Upper lobe of right lung (tissue), 1 donor: ENCODE measurements around the gene WDR86. TPM values are rescaled to one million over a fixed set of nuclear protein-coding genes. Genes with fewer than 3 reads are reported as not detected.
A peak's percentile ranks its signal among the peaks of the same experiment; 100 is the strongest.

Experiments used
- ATAC-seq: fragments of 200-7000 bp; cut with Tn5 transposase; one replicate; pipeline ENCODE4 v1.9.1; 2020; ENCODE audit warnings: mild to moderate bottlenecking, moderate library complexity
- DNase-seq: peaks from one replicate; pipeline ENCODE4 v3.0.0-alpha.2; 2020
- H3K27ac ChIP-seq: fragments of 200-600 bp; one replicate; pipeline ENCODE4 v1.8.0; 2022
- H3K27me3 ChIP-seq: fragments of 200-600 bp; one replicate; pipeline ENCODE4 v1.8.0; 2022; ENCODE audit warnings: mild to moderate bottlenecking
- H3K36me3 ChIP-seq: fragments of 200-600 bp; one replicate; pipeline ENCODE4 v1.8.0; 2022
- H3K4me1 ChIP-seq: fragments of 200-600 bp; one replicate; pipeline ENCODE4 v1.8.0; 2022
- H3K4me3 ChIP-seq: fragments of 200-600 bp; one replicate; pipeline ENCODE4 v1.8.0; 2022; ENCODE audit warnings: mild to moderate bottlenecking
- H3K9me3 ChIP-seq: fragments of 200-600 bp; one replicate; pipeline ENCODE4 v1.8.0; 2022
- CTCF ChIP-seq: fragments of 200-600 bp; IDR thresholded peaks from one replicate; pipeline ENCODE4 v1.8.0; 2022; ENCODE audit warnings: antibody characterized with exemption
- intact Hi-C: fragments of 100-400 bp; cut with DNase I; formaldehyde crosslinking; loops from one replicate; pipeline ENCODE4 v1.11.0; 2022
- long read RNA-seq: library from polyadenylated mRNA; unstranded; transcript quantifications from one replicate; pipeline ENCODE4 v2.0.0, GENCODE V29; 2021
- total RNA-seq: library from RNA; stranded (reverse); fragmentation: NEBNext Ultra II Directional; extraction: Animal tissue kit (Norgen Biotek cat#: 25700); gene quantifications from one replicate; pipeline ENCODE4 v1.2.1, GENCODE V29; 2021
- donor health status: DM: no; HTN: yes; CAD: no; lungs with severe emphysema.

Gene WDR86, protein sequence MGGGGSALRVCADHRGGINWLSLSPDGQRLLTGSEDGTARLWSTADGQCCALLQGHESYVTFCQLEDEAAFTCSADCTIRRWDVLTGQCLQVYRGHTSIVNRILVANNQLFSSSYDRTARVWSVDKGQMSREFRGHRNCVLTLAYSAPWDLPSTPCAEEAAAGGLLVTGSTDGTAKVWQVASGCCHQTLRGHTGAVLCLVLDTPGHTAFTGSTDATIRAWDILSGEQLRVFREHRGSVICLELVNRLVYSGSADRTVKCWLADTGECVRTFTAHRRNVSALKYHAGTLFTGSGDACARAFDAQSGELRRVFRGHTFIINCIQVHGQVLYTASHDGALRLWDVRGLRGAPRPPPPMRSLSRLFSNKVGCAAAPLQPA
- 1.3 TPM for total RNA-seq
- long read RNA-seq, partial matches to known transcripts: 0 of 4 reads
- long read RNA-seq, other reads (novel, unspliced or antisense): 1 of 4 reads

- intact Hi-C loops: no loop called here
- TF ChIP-seq CTCF: no peak
Measured at GRCh38 chr7:151409667-151410404, at the start of gene WDR86. Gene WDR86 (minus strand): TSS chr7:151410038. CDS start chr7:151409589, 449 bp downstream.

DNA sequence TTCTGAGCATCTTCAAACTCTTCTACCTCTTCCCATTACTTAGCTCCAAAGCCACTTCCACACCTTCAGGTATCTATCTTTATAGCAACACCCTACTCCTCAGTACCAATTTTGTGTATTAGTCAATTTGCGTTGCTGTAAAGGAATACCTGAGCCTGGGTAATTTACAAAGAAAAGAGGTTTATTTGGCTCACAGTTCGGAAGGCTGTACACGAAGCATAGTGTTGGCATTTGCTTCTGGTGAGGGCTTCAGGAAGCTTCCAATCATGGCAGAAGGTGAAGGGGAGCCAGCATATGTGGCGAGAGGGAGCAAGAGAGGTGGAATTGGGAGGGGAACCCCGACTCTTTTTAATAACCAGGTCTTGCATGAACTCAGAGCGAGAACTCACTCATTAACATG is 47.7 kb upstream of the WDR86 start:
- no peak for ATAC-seq
- H3K4me1 ChIP-seq: peaks cover 14% of the 10 kb centered on the region
- H3K4me3 ChIP-seq: no peak overlapping the region
- intact Hi-C loops: no loop called here
- no peak for DNase-seq
- H3K9me3 ChIP-seq: no peaks in the 10 kb centered on the region
- H3K36me3 ChIP-seq: no peaks in the 10 kb centered on the region
- no peaks in the 10 kb centered on the region for H3K27me3 ChIP-seq
- no peak for TF ChIP-seq CTCF
- no peak overlapping the region for H3K27ac ChIP-seq

More at GRCh38 chr7:151409667-151410404, at the start of gene WDR86:
- H3K27ac ChIP-seq: peak within 1 kb of the TSS; percentile 77
- peak within 1 kb of the TSS; percentile 45 for H3K4me3 ChIP-seq
- no peaks in the 10 kb centered on the region for H3K9me3 ChIP-seq
- H3K27me3 ChIP-seq: peaks cover 26% of the 10 kb centered on the region
- peak; percentile 64 for DNase-seq
- no peaks in the 10 kb centered on the region for H3K36me3 ChIP-seq
- ATAC-seq: peak; percentile 11
- H3K4me1 ChIP-seq: peaks cover 14% of the 10 kb centered on the region

DNA sequence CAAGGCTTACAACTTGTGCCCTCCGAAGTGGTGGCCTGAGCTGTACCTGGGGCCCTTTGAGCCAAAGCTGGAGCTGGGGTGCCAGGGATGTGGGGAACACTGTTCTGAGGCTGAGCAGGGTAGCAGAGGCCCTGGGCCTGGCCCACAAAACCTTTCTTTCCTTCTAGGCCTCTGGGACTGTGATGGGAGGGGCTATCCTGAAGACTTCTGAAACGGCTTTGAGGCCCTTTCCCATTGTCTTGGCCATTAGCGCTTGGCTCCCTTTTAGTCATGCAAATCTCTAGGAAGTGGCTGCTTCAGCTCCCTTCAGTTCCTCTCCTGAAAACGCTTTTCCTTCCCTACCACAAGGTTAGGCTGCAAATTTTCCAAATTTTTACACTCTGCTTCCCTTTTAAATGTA is 46.9 kb upstream of the WDR86 start:
- Histone ChIP-seq H3K4me1 (peaks cover 14% of the 10 kb centered on the region), H3K27ac (no peak overlapping the region), H3K9me3 (no peaks in the 10 kb centered on the region), H3K36me3 (no peaks in the 10 kb centered on the region), H3K27me3 (no peaks in the 10 kb centered on the region), H3K4me3 (no peak overlapping the region)
- DNase-seq: no peak
- intact Hi-C loops: no loop called here
- TF ChIP-seq CTCF: no peak
- ATAC-seq: no peak

GRCh38 chr7:151456276-151456675 is 46.4 kb upstream of the WDR86 start:
- Histone ChIP-seq H3K9me3 (no peaks in the 10 kb centered on the region), H3K27me3 (no peaks in the 10 kb centered on the region), H3K36me3 (no peaks in the 10 kb centered on the region), H3K4me1 (peaks cover 14% of the 10 kb centered on the region), H3K27ac (no peak overlapping the region), H3K4me3 (no peak overlapping the region)
- intact Hi-C loops: no loop called here
- no peak for ATAC-seq
- no peak for TF ChIP-seq CTCF
- DNase-seq: no peak

- Histone ChIP-seq H3K4me1 (peaks cover 14% of the 10 kb centered on the region), H3K36me3 (no peaks in the 10 kb centered on the region), H3K9me3 (no peaks in the 10 kb centered on the region), H3K27me3 (no peaks in the 10 kb centered on the region), H3K4me3 (no peak overlapping the region), H3K27ac (no peak overlapping the region)
- no peak for ATAC-seq
- DNase-seq: no peak
- intact Hi-C loops: no loop called here
- no peak for TF ChIP-seq CTCF
Measured at GRCh38 chr7:151455690-151456089, 45.9 kb upstream of the WDR86 start.
